Kidney glomerular epithelial cell (primary cell): ENCODE results near the gene SMC1A.

Experiments used
- DNase-seq: peaks from one replicate; lab custom pipeline; 2025; lab: John Stamatoyannopoulos, UW

SMC1A gene

GRCh38 chrX:53340852-53341645 is 81.4 kb downstream of the SMC1A start:
- no peak for DNase-seq

GRCh38 chrX:53337101-53337500 is 85.4 kb downstream of the SMC1A start:
- no peak for DNase-seq

GRCh38 chrX:53333853-53334252 is 88.6 kb downstream of the SMC1A start:
- no peak for DNase-seq

- no peak for DNase-seq
Observed at GRCh38 chrX:53332204-53332603, 90.2 kb downstream of the SMC1A start.

- DNase-seq: no peak
Observed at GRCh38 chrX:53330331-53330730, 92.1 kb downstream of the SMC1A start.

GRCh38 chrX:53324803-53325202 is 97.7 kb downstream of the SMC1A start:
- DNase-seq: no peak
